ENCODE measurements around the gene ARFGAP3.
"Not testable (repeated sequence)": the region's sequence is repeated elsewhere in the genome, so short reads cannot be mapped to it uniquely, and the experiment has no call there.

ARFGAP3 gene

GRCh38 chr22:42787357-42787736 lies 69.7 kb downstream of the ARFGAP3 start:
- H3K4me3 ChIP-seq (ENCODE audit: low read length): no peak overlapping the region
- no peak for DNase-seq (ENCODE audit: low read depth, low spot score)

GRCh38 chr22:42786606-42787356 lies 70.3 kb downstream of the ARFGAP3 start:
- no peak for DNase-seq (ENCODE audit: low read depth, low spot score)
- no peak overlapping the region for H3K4me3 ChIP-seq (ENCODE audit: low read length)

DNA sequence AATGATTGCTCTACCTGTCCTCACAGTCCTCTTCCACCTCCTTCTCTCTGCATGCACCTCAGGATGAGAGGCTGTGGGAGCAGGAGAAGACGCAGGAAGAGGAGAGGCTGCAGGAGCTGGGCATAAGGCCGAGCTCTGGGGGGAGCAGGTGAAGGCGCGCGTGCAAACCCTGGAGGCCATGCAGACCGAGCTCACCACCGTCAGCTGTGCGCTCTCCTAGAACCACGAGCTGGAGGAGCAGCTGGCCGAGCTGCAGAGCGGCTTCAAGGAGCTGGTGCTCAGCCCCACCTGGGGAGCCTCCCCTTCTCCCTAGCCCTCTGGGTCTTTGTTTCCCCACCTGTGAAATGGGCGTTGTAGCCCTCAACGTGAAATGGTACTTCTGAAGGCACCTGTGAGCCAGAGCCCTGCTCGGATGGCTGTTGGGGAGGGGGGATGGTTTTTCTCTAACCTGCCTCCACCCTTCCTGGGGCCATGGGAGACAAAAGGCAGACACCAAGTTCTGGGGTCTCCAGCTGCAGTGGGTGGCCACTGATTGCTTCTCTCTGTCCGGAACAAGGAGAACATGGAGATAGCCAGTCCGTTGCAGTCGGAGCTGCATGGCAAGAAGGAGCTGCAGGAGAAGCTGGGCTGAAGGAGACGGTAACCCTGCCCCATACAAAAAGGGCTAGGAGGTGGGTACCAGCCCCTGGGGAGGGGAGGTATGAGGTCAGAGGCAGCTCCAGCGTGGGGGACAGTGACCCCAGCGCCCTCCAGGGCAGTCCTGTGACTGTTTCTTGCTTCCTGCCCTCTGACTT lies 71.2 kb downstream of the ARFGAP3 start:
- no peak for DNase-seq (ENCODE audit: low read depth, low spot score)
- H3K4me3 ChIP-seq (ENCODE audit: low read length): no peak overlapping the region

DNA sequence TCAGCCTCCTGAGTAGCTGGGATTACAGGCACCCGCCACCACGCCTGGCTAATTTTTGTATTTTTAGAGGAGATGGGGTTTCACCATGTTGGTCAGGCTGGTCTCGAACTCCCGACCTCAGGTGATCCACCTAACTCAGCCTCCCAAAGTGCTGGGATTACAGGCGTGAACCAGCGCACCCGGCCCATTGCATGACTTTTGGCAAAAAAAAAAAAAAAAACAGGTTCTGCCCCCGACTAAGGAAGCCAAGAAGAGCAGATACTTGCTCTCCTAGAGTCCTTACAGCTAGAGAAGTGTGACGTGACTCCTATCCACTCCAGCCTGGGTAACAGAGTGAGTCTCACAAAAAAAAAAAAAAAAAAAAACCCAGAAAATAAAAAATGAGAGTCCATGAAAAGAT lies 74.8 kb downstream of the ARFGAP3 start:
- not testable (repeated sequence) for DNase-seq (ENCODE audit: low read depth, low spot score)

GRCh38 chr22:42780070-42780540 lies 77.0 kb downstream of the ARFGAP3 start:
- H3K4me3 ChIP-seq (ENCODE audit: low read length): no peak overlapping the region
- peak; percentile 91 for DNase-seq (ENCODE audit: low read depth, low spot score)

More for the DNA sequence above, 74.8 kb downstream of the ARFGAP3 start:
- not testable (repeated sequence) for H3K4me3 ChIP-seq (ENCODE audit: low read length)

DNA sequence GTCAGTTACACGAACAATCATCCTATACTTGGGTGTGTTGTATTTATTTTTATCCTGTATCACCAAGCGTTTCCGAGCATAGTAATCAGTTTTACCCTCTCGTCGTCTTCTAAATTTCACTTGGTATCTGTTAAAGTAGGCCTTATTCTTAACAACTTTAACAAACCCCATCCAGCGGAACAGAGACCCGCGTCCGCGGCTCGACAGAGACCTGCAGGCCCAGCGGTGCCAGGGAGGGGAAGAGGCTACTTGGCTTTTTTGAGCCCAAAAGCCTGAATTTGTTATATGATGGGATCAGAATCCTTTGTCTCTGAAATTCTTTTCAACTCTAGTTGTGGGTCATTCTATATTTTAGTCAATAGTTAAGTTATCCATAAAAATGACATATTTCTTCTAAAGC lies 79.9 kb downstream of the ARFGAP3 start:
- no peak for DNase-seq (ENCODE audit: low read depth, low spot score)
- H3K4me3 ChIP-seq (ENCODE audit: low read length): no peak overlapping the region

- DNase-seq (ENCODE audit: low read depth, low spot score): no peak
- H3K4me3 ChIP-seq (ENCODE audit: low read length): no peak overlapping the region
These were observed 83.9 kb downstream of the ARFGAP3 start for GRCh38 chr22:42773167-42773566.

- H3K4me3 ChIP-seq (ENCODE audit: low read length): no peak overlapping the region
- no peak for DNase-seq (ENCODE audit: low read depth, low spot score)
These were observed 84.4 kb downstream of the ARFGAP3 start for GRCh38 chr22:42772647-42773046.

GRCh38 chr22:42770941-42771647 lies 86.0 kb downstream of the ARFGAP3 start:
- H3K4me3 ChIP-seq (ENCODE audit: low read length): no peak overlapping the region
- no peak for DNase-seq (ENCODE audit: low read depth, low spot score)

GRCh38 chr22:42770448-42770726 lies 86.7 kb downstream of the ARFGAP3 start:
- DNase-seq (ENCODE audit: low read depth, low spot score): no peak
- no peak overlapping the region for H3K4me3 ChIP-seq (ENCODE audit: low read length)

DNA sequence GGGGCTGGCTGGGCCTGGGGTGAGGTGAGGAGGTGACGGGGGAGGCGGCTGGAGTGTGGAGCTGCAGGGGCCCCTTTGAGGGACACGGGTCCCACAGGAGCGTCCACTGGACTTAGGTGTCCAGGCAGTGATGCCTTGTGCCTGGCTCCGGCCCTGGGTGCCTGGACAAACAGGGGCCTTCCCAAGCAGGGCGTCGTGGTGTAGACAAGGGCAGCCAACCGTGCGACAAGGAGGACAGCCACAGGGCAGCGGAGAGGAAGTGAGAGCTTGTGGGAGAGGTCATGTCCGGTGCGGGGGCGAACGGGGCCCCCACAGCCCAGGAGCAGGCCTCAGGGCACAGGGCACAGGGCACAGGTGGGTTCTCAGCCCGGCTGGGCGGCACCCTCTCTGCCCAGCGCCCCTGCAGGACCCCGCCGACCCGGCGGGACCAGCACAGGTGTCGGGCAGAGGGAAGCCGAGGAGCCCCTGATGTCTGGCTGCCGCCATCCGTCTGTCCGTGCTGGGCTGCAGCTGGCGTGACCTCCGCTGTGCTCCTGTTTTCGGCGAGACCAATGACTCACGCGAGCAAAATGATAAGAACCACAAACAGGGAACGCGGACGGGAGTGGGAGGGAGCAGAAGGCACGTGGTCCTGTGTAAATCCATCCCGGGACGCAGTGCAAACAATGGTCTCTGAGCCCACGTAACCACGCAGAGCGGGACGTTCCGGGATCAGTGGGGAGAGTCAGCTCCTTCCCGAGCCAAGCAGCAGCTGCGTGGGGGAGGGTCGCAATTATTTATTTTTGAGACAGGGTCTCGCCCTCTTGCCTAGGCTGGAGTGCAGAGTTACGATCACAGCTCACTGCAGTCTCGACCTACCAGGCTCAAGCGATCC lies 87.3 kb downstream of the ARFGAP3 start:
- DNase-seq (ENCODE audit: low read depth, low spot score): no peak
- H3K4me3 ChIP-seq (ENCODE audit: low read length): no peak overlapping the region

- DNase-seq (ENCODE audit: low read depth, low spot score): no peak
- H3K4me3 ChIP-seq (ENCODE audit: low read length): no peak overlapping the region
These were observed 87.9 kb downstream of the ARFGAP3 start for GRCh38 chr22:42769238-42769573.

- DNase-seq (ENCODE audit: low read depth, low spot score): no peak
These were observed 88.6 kb downstream of the ARFGAP3 start for GRCh38 chr22:42768385-42769035.

GRCh38 chr22:42766860-42767259 lies 90.2 kb downstream of the ARFGAP3 start:
- no peak overlapping the region for H3K4me3 ChIP-seq (ENCODE audit: low read length)
- DNase-seq (ENCODE audit: low read depth, low spot score): no peak

More at GRCh38 chr22:42768385-42769035, 88.6 kb downstream of the ARFGAP3 start:
- no peak overlapping the region for H3K4me3 ChIP-seq (ENCODE audit: low read length)

DNA sequence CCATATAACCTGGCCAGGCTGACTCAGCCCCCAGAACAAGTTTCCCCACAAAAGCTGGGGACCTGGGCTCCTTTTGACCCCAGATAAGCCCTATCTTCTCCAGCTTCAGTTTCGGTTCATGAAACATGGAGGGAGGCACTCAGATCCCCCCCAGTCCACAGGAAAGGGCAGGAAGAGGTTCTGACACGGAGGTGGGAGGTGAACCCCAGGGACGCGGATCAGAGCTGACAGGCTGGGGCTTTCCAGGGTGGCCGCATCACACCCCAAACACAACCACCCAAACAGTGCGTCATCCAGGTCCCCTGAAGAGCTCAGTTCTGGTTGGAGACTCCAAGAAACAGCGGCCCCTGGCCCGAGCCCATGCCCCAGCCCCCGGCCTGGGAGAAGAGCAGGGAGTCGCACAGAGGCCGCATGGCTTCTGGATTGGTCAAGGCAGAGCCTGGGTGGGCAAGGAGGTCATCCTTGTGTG lies 92.1 kb downstream of the ARFGAP3 start:
- no peak overlapping the region for H3K4me3 ChIP-seq (ENCODE audit: low read length)
- DNase-seq (ENCODE audit: low read depth, low spot score): no peak

- DNase-seq (ENCODE audit: low read depth, low spot score): no peak
- no peak overlapping the region for H3K4me3 ChIP-seq (ENCODE audit: low read length)
These were observed 93.0 kb downstream of the ARFGAP3 start for GRCh38 chr22:42763965-42764480.

GRCh38 chr22:42760806-42761565 lies 96.1 kb downstream of the ARFGAP3 start:
- no peak overlapping the region for H3K4me3 ChIP-seq (ENCODE audit: low read length)
- DNase-seq (ENCODE audit: low read depth, low spot score): no peak
